ENCODE results near the gene KCNIP1.

The KCNIP1 gene

GRCh38 chr5:170503990-170504596 is at the start of gene KCNIP1:
KCNIP1 (plus strand) TSS chr5:170504020.
- no peak for DNase-seq

DNA sequence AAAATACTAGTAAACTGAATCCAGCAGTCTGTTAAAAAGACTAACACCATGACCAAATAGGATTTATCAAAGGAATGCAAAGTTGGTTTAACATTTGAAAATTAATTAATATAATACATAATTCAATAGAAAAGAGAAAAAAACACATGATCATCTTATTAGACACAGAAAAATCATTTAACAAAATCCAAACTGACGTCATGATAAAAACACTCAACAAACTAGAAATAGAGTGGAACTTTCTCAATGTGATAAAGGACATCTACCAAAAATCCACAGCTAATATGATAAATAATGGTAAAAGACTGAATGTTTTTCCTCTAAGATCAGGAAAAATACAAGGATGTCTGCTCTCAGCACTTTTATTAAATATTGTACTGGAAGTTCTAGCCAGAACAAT is 40.4 kb upstream of the KCNIP1 start:
- no peak for DNase-seq

- no peak for DNase-seq
Observed at GRCh38 chr5:170464280-170465127, 39.3 kb upstream of the KCNIP1 start.

DNA sequence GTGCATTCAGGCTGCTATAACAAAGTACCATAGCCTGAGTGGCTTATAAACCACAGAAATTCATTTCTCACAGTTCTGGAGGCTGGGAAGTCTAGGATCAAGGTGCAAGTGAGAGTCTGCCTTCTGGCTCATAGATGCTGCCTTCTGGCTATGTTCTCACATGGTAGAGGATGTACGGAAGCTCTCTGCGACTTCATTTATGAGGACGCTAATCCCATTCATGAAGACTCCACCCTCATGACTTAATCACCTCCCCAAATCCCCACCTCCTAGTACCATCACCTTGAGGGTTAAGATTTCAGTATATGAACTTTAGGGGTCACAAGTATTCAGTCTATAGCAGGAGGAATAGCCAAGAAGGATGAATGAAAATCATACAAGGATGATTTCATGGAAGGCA is 37.3 kb upstream of the KCNIP1 start:
- DNase-seq = no peak

DNA sequence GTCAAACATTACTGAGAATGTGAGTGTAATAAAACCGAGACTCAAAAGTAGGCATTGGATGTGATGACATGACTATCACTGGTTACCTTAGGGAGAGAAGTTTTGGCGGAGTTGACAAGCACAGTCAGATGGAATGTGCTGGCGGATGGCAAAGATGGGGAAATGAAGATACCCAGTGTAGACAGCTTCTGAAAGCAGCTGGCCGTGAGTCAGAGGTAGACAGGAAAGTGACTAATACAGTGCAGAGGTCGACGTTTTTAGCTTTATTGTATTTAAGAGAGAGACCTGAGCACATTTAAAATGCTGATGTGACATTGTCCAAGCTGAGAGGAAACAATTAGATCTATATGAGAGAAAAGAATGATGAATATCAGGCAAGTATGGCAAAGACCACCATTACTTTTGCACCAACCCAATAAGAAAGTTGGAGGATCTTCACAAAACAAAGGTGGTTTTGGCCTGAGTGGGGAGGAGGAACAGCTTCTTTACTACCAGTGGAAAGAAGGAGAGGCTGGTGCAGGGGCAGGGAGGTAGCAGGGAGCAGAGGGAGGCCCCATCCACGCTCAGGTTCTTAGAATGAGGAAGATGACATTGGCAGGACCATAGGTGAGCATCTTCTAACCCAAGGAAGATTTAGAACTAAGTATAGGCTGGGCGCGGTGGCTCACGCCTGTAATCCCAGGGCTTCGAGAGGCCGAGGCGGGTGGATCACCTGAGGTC is 36.7 kb upstream of the KCNIP1 start:
- DNase-seq = no peak

DNA sequence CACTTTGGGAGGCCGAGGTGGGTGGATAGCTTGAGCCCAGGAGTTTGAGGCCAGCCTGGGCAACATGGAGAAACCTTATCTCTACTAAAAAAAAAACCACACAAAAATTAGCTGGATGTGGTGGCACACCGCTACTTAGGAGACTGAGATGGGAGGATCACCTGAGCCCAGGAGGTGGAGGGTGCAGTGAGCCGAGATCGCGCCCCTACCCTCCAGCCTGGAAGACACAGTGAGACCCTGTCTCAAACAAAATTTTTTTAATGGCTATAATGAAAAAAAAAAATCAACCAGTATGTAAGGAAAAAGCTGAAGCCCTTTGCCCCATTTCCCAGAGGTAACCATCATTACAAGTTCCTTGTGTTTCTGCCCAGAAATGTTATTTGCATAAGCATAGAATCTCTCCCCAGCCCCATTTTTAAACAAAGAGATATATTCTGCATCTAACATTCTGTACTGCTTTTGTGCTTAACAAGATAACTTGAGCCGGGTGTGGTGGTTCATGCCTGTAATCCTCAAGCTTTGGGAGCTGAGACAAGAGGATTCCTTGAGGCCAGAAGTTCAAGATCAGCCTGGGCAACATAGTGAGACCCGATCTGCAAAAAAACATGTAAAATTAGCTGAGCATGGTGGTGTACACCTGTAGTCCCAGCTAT is 35.1 kb upstream of the KCNIP1 start:
- no peak for DNase-seq

GRCh38 chr5:170469414-170469813 is 34.4 kb upstream of the KCNIP1 start:
- no peak for DNase-seq

GRCh38 chr5:170470275-170470674 is 33.5 kb upstream of the KCNIP1 start:
- DNase-seq = no peak

GRCh38 chr5:170470808-170471404 is 32.9 kb upstream of the KCNIP1 start:
- DNase-seq = no peak

- no peak for DNase-seq
Observed at GRCh38 chr5:170471551-170472178, 32.2 kb upstream of the KCNIP1 start.

DNA sequence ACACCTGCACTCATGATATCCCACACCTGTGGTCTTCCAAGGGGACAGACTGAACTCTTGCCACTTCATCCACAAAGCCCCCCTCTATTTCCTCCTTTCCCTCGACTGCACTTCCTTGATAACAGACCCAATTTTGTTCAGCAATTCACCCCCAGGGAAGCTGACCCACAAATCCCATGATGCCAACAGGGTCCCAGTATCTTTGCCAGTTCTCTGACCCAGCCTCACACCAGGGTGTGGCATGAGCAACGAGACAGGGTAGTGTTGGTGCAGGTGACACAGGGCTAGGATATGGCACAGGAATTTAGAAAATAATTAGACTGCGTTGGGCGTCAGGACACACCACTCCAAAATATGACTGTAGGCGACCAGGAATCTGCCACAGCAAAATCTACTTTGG is 30.2 kb upstream of the KCNIP1 start:
- no peak for DNase-seq

DNA sequence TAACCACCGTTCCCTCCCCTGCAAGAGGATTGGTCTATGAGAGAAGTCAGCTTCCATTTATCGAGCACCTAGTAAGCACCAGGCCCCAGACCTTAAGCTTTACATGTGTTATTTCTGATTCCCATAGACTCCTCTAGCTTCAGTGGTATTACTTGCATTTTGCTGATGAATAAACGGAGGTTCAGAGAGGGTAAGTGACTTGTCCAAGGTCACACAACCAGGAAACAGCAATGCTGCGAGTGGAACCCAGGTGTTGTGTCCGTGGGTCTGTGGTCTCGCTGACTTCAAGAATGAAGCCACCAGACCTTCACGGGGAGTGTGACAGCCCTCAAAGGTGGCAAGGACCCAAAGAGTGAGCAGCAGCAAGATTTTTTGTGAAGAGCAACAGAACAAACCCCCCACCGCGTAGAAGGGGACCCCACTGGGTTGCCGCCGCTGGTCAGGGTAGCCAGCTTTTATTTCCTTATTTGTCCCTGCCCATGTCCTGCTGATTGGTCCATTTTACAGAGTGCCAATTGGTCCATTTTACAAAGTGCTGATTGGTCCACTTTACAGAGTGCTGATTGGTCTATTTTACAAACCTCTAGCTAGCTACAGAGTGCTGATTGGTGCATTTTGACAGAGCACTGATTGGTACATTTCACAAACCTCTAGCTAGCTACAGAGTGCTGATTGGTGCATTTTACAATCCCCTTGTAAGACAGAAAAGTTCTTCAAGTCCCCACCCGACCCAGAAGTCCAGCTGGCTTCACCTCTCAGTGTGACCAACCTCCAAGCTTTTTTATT is 29.1 kb upstream of the KCNIP1 start:
- DNase-seq = no peak

DNA sequence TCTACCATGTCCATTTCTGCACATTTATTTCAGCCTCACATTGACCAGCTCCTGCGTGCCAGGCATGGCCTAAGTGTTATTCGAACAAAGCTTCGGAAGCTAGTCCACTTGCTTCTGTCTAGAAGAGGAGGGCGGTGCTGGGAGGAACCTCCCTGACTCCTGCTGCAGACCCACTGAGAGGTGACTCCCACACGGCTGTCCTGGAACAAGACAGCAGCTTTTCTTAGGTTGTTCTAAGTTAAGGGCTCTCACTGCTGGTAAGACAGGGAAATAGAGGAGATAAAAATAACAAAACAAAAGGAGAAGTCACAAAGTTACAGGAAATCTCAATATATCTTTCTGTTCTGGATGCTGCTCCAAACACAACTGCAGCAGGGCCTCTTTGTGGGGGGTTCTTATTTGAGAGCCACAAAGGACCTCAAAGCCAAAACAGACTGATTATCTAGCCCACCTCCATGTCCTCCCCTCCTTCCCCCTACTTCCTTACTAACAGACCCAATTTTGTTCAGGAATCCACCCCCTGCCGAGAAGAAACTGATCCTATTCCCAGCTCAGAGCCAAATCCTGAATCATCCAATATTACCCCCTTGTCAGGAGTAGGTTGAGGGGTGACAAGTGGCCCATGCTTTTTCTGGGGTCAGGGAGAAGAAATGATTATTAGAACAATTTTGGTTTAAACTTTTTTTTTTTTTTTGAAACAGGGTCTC is 28.4 kb upstream of the KCNIP1 start:
- no peak for DNase-seq

GRCh38 chr5:170476704-170477103 is 27.1 kb upstream of the KCNIP1 start:
- DNase-seq = no peak

DNA sequence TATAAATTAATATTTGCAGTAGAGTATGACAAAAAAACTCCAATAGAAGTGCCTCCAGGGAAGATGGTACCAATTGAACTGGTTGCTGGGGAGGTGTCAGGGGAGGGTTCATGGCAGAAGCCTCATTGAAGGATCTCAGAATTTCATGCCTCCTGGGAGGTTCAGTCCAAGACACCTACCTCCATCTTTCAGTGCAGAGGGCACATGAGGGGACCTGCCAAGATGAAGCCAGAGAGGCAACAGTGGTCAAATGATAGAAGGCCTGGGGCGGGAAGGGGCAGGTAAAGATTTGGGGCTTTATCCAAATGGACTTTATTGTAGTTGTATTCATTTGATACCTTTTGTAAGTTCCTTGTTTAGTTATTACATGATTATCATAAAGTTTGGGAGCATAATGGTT is 25.9 kb upstream of the KCNIP1 start:
- DNase-seq = no peak

DNA sequence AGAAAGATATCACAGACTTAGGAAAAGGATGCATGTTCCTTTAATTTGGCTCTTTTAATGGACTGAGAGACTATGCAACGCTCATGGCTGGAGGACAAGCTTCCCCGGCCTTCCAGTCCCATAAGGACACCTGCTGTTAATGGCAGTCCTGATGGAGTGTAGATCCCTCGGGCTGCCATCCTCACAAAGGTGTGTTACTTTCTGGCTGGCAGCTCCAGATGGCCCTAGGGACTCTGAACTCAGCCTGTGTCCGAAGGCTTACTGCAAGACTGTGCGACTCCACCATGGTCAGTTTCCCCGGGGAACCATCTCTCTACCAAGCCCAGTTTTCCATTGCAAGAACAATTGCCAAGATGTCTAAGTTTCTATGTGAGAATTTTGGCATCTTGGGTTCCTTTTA is 25.5 kb upstream of the KCNIP1 start:
- no peak for DNase-seq

DNA sequence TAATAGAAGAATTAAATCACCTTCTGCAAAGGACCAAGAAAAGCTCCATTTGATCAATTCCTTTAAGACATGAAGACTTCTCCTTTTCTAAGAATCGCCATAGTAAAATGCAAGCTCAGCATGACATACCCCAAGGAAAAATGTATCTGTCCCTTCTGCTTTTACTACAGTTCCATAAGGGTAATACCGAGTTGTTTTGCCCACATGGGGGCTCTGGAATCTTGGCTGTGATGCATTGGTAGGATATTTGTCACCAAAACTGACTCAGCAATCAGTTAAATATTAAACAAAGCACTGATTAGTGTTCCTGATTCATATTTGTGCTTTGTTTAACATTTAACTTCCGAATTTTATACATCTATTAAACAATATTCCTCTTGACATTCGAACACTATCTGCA is 24.3 kb upstream of the KCNIP1 start:
- no peak for DNase-seq

GRCh38 chr5:170480260-170480659 is 23.6 kb upstream of the KCNIP1 start:
- no peak for DNase-seq

- DNase-seq = no peak
Observed at GRCh38 chr5:170481849-170482248, 22.0 kb upstream of the KCNIP1 start.

- no peak for DNase-seq
Observed at GRCh38 chr5:170482511-170482910, 21.3 kb upstream of the KCNIP1 start.

Measured in activated CD4-positive, alpha-beta T cell treated with anti-CD3 and anti-CD28 coated beads, Interleukin-2, amount 50 U/mL, for 1 hour (primary cell).